ENCODE results near the gene LRRC31.

LRRC31 gene

DNA sequence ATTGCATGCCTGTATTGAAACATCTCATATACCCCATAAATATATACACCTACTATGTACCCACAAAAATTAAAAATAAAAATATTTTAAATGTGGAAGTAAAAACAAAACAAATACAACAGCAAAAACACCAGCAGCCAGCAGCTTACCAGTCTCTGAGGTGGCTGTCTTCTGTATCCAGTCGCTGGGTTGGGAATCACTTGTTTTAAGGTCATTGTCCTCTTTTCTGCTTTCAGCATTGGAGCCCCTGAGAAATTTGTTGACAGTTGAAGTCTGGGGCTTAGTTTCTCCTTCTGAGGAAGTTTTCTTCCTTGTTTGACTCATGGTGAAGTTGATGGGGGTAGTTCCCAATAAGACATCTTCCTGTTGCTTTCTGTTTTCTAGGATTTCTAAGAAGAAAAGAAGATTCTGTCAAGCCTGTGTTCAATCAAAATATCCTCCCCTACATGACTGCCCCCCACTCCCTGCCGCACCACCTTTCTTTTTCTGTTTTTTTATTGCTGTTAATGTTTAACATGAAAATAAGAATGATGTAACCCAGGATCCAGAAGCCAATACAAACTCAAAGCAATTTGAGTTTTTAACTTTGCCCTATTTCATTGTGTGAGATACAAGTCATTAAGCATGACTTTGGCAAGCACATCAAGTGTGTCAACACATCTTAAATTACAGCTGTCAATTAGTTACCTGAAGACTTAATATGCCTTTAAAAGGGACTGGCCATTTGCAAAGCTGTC, at the start of gene LRRC31:
TSS of gene LRRC31 (minus strand) at position 452 of the 737 bp plus-strand sequence. CDS start at position 324, 128 bp downstream.
- DNase-seq (ENCODE audit: low spot score): no peak

DNA sequence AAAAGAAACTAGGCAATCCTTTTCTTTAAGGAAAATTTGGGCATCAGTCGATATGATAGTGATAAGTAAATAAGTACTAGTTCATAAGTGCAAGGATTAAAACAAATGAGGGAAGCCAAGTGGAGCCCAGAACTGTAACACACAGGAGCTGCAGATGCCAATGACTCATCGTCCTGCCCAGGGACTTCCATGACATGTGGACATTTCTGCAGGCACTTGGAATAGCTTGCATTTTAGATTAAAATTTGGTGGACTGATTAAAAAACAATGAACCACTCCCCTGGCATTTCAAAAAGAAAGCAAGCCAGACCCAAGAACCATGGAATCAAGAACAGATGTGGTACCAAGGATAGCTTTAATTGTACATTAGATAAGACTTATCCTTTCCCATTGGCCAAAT, 44.6 kb upstream of the LRRC31 start:
- peak; percentile 52 for DNase-seq (ENCODE audit: low spot score)

DNA sequence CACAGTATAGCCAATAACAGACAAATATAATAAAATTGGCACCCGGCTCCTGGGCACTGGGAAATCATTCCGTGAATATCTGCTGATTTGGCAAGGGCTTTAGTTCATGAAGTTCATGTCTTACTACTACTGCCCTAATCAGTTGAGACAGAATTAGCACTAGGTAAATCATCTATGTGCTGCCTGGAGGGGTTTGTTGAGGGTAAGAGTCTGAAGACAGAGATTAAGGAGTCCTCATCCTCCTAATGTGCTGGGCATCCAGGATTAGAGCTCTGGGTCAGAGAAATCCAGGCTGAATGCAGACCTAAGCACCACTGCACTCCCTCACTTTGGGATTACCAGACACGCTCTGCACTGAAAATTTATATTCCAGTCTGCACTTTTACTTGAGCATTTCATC, 43.6 kb upstream of the LRRC31 start:
- DNase-seq (ENCODE audit: low spot score): no peak

DNA sequence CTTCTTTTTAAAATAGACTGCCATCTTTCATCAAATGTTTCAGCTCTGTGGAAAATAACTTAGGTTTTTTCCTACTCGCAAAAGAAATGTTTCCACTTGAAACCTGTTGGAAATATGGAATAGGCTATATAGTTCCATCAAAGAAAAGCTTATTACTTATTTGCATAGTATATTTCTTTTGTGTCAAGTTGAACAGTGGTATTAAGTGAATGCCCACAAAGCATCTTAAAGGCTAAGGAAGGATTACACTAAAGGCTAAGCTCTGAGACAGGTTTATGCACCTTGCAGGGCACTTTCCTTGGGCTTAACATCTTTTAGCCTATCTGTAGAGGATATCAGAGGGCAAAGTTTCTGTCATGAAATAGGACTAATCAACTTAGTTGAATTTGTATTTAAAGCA, 41.5 kb upstream of the LRRC31 start, which contains the start of gene SAMD7:
TSS of gene SAMD7 (plus strand) at position 301 of the 400 bp plus-strand sequence. CDS start 7,927 bp downstream, outside the sequence.
- no peak for DNase-seq (ENCODE audit: low spot score)

DNA sequence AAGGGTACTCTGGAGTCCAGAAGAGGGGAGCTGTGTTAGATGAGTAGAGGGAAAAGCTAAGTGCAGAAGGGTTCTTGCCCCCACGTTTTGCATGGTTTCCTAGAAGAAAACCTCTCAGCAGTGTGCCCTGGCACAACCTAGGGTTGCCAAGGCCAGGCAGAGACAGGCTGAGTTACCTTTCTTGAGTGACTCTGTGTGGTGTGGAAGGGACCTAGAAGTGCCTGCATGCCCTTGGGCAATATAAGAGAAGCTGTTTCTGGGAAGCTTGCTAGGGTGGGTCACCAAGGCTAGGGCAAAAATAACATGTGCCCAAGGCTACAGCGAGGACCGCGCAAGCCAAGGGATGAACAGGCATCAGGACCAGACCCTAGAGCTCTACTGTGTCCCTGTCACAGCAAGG, 38.2 kb upstream of the LRRC31 start:
- DNase-seq (ENCODE audit: low spot score): no peak

DNA sequence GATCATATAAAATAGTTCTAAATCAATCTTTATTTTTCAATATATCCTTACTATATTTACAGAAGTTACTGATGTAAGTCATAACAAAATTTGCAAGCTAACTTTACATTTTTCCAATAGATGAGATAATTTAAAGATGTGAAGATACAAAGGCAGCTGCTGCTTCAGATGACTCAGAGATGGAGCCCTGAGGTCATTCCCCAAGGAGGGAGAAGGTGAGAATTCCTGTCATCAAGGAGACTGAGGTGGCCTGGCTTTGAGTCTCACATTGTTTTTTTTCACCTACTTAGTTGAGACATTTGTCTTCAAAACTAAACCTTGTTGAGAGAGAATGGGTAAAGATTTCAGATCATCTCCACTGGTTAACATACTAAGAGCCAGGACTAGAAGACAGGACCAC, 37.7 kb upstream of the LRRC31 start:
- no peak for DNase-seq (ENCODE audit: low spot score)

DNA sequence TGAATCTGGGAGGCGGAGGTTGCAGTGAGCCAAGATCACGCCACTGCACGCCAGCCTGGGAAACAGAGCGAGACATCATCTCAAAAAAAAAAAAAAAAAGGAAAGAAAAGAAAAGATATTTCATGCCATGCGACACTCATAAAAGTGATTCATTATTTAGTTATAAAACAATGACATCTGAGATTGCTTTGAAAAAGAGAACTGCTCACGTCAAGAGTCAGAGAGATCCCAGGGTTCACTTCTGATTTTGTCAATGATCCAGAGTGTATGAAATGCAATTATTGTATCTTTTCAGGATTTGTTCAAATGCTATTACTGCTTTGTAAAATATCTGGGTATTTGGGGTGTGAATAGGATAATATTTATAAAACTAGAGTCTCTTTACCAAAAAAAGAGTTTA, 35.7 kb upstream of the LRRC31 start:
- no peak for DNase-seq (ENCODE audit: low spot score)

DNA sequence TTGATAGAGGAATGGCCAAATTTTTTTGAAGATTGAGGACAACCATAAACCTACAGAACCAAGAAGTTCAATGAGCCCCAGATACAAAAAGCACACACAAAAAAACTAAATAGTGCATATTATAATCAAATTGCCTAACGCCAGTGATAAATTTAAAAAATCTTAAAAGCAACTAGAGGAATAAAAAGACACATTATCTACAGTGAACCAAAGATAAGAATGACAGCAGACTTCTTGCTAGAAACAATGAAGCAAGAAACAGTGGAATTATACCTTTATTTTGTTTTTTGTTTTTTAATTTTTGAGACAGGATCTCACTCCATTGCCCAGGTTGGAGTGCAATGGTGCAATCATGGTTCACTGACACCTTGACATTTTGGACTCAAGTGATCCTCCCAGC, 31.7 kb upstream of the LRRC31 start:
- DNase-seq (ENCODE audit: low spot score): no peak

DNA sequence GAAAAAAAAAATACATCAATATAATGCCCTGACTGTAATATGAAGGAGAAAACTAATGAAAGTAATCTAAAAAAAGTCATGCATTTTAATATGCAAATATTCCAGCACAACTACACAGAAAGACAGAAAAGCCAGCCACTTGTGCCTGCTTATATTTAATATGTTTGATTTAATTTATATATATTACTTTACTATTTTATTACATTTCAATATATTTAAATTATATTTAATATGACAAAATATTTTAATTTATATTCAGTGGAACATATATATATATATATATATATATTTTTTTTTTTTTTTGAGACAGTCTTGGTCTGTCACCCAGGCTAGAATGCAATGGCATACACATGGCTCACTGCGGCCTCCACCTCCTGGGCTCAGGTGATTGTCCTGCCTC, 27.5 kb upstream of the LRRC31 start:
- DNase-seq (ENCODE audit: low spot score): no peak

DNA sequence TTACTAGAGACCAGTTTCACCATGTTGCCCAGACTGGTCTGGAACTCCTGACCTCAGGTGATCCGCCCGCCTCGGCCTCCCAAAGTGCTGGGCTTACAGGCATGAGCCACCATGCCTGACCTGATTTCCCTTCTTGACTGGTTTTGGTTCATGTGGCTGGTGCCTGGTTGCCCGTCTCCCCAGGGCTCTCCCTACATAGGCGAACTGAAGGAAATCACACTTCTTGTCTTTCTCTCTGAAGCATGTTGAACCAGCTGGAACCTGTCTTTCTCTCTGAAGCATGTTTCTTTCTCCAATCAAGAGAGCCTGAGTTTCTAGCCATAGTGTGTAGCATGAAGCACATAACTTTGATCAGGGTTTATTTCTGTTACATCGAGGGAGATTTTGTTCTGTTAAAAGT, 25.3 kb upstream of the LRRC31 start:
- DNase-seq (ENCODE audit: low spot score): no peak

DNA sequence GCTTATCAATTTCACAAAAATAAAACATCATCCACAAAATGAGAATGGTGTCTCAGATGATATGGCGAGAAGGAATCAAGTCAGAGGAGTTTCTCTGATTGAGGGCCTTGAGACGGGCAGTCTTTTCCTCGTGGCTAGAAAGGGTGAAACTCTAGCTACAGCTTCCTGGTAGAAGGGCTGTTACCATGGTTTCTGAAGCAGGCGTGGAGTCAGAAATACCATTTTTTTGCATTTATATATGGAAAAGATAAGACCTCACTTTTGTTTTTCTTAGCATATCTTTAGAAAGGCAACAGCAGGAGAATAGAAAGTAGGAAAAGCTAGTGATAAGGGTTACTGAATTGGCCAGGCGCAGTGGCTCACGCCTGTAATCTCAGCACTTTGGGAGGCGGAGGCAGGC, 24.4 kb upstream of the LRRC31 start:
- DNase-seq (ENCODE audit: low spot score): no peak

DNA sequence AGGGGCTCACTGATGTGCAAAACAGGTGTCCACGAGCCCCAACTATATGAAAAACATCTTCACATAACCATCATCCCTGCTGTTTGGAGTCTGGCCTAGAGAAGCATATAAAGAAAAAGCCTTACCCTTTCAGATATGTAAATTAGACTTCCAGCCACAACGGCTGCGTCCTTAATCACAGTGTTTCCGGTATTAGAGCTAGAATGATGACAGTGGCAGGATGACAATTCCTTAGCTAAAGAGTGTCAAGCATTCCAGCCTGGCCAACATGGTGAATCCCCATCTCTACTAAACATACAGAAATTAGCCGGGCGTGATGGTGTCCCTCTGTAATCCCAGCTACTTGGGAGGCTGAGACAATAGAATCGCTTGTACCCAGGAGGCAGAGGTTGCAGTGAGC, 22.2 kb upstream of the LRRC31 start:
- no peak for DNase-seq (ENCODE audit: low spot score)

DNA sequence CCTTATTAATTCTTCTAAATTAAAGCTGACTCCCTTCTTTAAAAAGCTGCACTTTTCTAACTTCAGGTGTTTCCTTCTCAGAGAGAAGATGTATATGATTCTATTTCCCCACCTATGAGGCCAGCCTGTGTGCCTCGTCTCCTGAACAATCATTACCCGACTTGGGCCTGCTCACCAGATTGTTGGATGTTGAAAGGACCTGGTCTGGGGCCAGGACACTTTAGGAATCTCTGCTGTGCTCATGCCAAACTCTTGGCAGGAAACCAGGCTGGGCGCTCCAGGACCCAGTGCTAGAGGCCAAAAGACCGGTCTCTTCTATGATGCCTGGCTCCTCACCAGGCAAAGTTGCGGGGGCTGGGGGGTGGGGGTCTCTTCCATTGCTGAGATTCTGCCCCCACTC, 16.9 kb upstream of the LRRC31 start:
- DNase-seq (ENCODE audit: low spot score): peak; percentile 61

DNA sequence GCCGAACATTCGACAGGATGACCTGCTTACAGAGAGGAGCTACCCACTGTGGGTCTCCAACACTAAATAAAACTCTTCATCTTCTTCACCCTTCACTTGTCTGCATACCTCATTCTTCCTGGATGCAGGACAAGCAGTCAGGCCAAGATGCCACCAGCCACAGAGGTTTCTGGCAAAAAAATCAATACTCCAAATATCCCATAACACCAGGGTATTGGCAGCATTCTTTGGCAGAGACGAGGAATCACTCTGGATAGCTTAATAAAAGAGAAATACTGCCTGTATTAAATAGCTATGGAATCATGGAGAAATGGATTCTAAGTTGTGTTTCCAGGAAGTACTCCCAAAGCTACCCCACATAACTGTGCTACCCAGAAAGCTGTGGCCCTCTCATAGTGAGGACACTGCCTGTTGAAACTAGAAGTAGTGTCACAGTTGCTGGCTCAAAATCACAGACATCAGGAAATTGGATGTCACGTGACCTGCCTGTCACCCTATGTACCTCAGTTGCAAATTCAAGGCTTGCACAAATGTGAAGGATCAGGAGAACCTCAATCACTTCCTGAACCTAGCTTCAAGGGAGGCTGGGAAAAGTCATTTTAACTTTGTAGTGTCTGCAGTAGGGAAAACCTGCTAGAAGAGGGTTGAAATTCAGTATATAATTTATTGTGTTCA, 11.0 kb upstream of the LRRC31 start:
- no peak for DNase-seq (ENCODE audit: low spot score)

DNA sequence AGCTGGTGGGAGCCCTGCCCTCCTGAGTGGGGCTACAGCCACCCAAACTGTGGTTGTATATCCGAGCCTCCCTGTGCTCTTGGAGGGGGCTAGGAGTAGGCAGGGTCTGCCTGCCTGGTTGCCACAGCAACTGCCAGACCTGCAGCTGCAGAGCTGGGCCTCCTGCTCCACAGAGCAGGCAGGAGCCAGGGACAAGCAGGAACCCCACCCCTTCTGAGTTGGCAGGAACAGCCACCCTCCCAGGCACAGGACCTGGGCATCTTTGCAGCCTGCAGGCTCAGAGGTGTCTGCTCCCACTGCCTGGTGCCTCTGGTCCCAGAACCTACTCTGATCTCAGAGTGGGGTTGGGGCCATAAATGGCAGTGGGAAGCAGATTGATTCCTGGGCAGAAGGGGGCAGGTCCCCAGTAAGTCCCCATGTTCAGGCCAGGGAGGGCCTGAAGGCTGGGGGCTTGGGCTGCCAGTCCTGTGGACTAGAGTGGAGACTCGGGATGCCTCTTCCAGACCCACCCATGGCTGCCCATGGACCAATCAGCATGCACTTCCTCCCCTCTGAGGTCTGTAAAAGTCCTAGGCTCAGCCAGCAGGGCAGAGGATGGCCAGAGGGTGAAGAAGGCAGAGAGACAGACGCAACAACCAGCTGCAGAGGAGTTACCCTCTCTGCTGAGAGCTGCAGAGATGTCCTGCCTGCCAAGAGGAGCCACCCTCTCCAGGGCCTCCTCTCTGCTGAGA, 10.3 kb upstream of the LRRC31 start:
- no peak for DNase-seq (ENCODE audit: low spot score)

DNA sequence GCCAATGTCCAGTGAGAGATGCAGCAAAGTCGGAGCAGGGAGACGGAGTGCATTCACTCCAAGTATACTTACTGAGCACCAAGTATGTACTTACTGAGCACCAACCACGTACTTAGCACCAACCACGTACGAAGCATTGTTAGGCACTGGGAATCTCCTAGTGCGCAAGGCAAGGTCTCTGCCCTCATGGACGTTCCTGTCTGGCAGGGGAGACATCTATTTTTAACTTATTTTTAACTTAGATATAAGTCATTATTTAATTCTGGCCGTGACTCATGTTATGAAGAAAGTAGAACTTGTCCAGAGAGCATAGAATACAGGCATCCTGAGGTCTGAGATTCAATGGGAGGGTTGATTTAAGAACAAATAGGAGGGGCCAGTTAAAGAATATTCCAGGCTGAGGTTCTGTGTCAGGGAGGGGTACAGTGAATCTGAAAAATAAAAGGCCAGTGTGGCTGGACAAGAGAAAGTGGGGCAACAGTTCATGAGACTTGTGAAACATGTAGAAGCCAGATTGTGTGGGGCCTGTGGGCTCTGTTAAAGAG, 9.3 kb upstream of the LRRC31 start:
- DNase-seq (ENCODE audit: low spot score): no peak

DNA sequence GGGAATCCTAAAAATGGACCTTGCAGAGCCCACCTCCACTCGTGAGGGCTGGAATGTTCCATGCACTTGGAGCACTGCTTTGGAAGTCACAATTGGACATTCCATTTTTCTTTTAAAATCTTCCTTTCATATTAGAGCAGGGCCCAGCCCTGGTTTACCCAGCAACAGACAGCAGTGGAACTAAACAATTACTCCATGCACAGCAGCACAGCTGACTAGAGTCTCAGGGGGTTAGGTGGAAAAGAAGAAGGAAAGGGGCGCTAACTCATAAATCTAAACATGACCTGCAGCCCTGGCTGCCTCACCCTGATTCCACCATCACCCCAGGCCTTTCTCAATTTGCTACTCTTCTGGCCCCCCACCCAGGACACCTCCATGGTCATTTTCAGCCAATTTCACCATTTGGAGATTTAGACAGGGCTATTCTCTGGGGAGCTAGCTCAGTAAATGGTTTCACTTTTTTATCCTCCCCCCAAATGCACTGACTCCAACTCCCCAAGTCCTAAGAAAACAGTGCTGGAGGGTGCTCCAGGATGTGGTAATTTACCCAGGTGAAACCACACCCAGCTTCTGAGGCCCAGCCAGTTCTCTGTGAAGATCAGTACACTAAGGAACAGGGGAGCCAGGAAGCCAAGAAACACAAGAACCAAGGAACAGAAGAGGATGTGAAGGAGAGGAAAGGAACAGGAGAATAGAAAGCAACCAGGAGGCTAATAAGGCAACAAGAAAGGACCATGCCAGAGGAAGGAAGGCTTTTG, 1.6 kb upstream of the LRRC31 start:
- DNase-seq (ENCODE audit: low spot score): no peak

DNA sequence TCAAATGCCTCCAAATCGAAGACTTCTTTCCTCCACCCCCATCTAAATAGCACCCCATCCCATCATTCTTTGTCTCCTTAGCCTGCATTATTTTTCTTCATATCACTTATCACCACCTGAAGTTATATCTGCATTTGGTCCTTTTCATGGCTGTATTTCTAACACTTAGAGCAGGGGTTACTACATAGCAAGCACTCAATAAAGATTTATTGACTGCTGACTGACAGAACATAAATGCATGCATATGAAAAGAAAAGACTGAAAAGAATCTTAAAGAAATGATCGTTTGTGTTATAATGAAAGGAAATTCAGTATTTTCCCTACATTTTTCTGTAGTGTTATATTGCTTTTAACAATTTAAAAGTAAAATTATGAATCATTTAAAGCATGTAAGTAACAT, 1.4 kb downstream of the LRRC31 start:
- no peak for DNase-seq (ENCODE audit: low spot score)

DNA sequence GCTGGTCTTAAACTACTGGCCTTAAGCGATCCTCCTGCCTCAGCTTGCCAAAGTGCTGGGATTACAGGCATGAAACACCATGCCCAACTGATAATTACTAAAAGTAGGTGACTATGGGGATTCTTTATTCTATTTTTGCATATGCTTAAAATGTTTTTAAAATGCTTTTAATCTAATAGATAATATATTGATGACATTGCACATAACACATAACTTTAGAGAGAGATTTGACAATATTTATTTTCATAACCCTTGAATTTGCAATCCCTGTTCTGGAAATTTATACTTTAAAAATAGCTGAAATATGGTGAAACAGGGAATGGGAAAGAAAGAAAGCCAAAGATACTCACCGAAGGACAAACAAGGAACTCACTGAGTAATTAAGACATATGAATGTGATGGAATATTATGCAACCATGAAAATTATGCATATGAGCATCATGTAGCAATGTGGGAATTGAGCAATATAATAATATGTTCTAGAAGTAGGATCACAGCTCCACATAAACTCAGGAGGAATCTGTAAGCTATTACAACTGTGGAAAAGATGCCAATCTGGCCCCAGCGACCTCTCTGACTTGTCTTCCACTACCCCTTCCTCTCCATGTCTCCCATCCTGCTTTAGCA, 2.0 kb downstream of the LRRC31 start:
- DNase-seq (ENCODE audit: low spot score): no peak

DNA sequence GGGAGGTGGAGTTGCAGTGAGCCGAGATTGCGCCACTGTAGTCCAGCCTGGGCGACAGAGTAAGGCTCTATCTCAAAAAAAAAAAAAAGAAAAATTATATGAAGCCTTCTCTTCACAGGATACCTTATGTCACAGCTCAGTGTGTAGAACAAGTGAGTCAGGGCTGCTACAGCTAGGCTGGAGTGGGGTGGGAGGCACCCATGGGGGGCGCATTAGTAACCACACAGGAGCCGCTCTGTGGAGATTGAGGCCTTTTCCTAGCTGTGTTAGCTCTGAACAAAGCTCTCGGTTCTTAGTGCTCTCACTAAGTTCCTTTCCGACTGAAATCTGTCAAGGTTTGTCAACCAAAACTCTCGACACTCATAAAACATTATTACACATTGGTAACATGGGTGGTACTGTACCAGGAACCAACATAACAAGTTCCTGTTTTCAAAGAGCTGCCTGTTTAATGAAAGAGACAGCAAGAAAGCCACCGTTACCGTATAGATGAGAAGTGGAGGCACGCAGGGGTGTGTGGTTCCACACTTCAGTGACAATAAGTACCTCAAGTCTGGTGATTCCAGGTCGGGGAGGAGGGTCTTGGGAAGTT, 4.5 kb downstream of the LRRC31 start:
- no peak for DNase-seq (ENCODE audit: low spot score)

DNA sequence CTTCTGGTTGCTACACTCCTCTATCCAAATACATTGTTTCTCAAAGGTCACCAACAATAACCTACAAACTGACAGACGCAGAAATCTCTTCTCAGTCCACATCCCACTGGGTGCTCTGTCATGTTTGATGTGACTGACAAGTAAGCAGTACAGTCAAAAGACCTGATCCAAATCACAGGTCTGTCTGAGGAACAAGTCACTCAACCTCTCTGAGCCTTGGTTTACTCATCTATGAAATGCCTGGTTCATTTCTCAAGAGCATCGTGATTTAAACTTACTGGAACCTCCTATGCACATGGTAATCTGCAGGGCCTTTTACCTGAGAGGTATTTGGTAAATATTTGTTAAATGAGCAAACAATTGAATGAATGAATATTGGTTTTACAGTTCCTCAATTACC, 5.5 kb downstream of the LRRC31 start:
- no peak for DNase-seq (ENCODE audit: low spot score)

All from AG08395 (cell line).